Neural cell (in vitro differentiated cells): ENCODE results near the gene MARVELD1.

Experiments
- CTCF ChIP-seq: fragments of 450-650 bp; IDR thresholded peaks from 2 replicates; pipeline ENCODE4 v1.5.1; 2014; ENCODE audit warnings: antibody characterized with exemption, mild to moderate bottlenecking, moderate library complexity; ENCODE audit not compliant: poor library complexity, severe bottlenecking
- EP300 ChIP-seq: fragments of 450-650 bp; conservative IDR thresholded peaks from 2 replicates; pipeline ENCODE4 v1.6.1; 2014; ENCODE audit warnings: antibody characterized with exemption, mild to moderate bottlenecking, moderate library complexity; ENCODE audit not compliant: poor library complexity, severe bottlenecking
- EZH2 ChIP-seq: fragments of 200-600, 300-800 bp; shearing (Covaris generic), sonication (generic); IDR thresholded peaks from 2 replicates; pipeline ENCODE4 v1.6.1; 2014; ENCODE audit warnings: antibody characterized with exemption, low read length, borderline replicate concordance, mild to moderate bottlenecking; ENCODE audit not compliant: insufficient read depth, poor library complexity, severe bottlenecking
- MXI1 ChIP-seq: fragments of 450-650 bp; conservative IDR thresholded peaks from 2 replicates; pipeline ENCODE4 v1.6.1; 2014; ENCODE audit warnings: antibody characterized with exemption, mild to moderate bottlenecking; ENCODE audit not compliant: poor library complexity, severe bottlenecking
- POLR2AphosphoS5 ChIP-seq: IDR thresholded peaks from 2 replicates; pipeline ENCODE4 v1.6.1; 2012
- REST ChIP-seq: IDR thresholded peaks from 2 replicates; pipeline ENCODE4 v1.6.1; 2012; ENCODE audit warnings: borderline replicate concordance

GRCh38 chr10:97748116-97748515, 34.6 kb downstream of the MARVELD1 start:
- TF ChIP-seq CTCF: no peak
- TF ChIP-seq EZH2: no peak
- no peak for TF ChIP-seq POLR2AphosphoS5
- TF ChIP-seq MXI1: no peak
- no peak for TF ChIP-seq EP300
- TF ChIP-seq REST: no peak
